ENCODE measurements around the gene JSRP1. TPM values are rescaled to one million over a fixed set of nuclear protein-coding genes. Genes with fewer than 3 reads are reported as not detected.

The JSRP1 gene
- total RNA-seq, 2 experiments from 2014 or later, result 1.0 TPM

DNA sequence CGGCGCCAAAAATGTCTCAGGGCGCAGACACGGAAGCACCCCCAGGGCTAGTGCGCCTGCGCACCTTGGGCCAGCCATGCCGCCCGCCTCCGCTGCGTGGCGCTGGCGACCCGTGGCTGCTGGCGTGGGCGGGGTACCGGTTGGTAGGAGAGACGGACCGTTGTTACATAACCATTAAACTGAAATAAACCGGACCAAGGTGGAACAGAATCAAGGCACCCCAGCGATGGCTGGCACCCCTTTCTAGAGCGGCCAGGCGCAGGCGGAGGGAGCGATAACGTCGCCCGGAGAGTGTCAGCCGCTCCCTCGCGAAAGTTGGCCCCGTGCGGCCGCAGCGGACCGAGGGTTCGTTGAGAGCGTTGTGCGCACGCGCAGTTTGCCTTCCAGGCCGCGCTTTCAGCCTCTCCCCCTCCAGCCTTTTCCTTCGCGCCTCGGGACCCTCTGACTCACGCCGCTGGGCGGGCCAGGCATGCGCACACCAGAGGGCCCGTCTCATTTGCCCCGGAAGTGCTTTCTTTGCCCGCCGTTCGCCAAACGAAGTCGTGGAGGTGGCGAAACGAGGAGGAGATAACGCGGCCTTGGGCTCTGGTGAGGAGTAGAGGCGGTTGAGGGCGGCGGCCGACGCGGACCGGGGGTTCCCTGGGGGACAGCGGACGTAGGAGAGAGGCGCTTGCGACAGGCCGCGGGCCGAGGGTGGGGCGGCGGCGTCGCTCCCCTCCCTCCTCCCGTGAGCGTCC, 19.7 kb downstream of the JSRP1 start, which contains the start of the genes PLEKHJ1 and SF3A2:
TSS of gene PLEKHJ1 (minus strand) at position 16 of the 737 bp plus-strand sequence. CDS start 81 bp downstream, outside the sequence.
TSS of gene SF3A2 (plus strand) at position 511 of the 737 bp plus-strand sequence. CDS start 6,595 bp downstream, outside the sequence.
- Mint-ChIP-seq H3K27ac (peak within 1 kb of the TSS; percentile 99), H3K36me3 (ENCODE audit: low read depth) (peaks cover 62% of the 10 kb centered on the region), H3K4me1 (ENCODE audit: low read depth) (peaks cover 54% of the 10 kb centered on the region), H3K27me3 (no peaks in the 10 kb centered on the region), H3K9me3 (no peaks in the 10 kb centered on the region), H3K4me3 (peak within 1 kb of the TSS; percentile 92)
- intact Hi-C loops (cut with micrococcal nuclease), result loop anchor here (10.0 kb wide), 1 partner anchor 62 kb away; no protein-coding TSS in a partner anchor
- CTCF ChIA-PET, result interaction anchor here (0.7 to 3.3 kb wide), 10 partner anchors 15 to 91 kb away, joined by 3 to 23 read pairs (median 4); partner anchors contain the start of genes AP3D1, LSM7 and SPPL2B
- peak; percentile 98 for DNase-seq
- peak; percentile 88 for ATAC-seq
- TF ChIP-seq, protein P1, sequence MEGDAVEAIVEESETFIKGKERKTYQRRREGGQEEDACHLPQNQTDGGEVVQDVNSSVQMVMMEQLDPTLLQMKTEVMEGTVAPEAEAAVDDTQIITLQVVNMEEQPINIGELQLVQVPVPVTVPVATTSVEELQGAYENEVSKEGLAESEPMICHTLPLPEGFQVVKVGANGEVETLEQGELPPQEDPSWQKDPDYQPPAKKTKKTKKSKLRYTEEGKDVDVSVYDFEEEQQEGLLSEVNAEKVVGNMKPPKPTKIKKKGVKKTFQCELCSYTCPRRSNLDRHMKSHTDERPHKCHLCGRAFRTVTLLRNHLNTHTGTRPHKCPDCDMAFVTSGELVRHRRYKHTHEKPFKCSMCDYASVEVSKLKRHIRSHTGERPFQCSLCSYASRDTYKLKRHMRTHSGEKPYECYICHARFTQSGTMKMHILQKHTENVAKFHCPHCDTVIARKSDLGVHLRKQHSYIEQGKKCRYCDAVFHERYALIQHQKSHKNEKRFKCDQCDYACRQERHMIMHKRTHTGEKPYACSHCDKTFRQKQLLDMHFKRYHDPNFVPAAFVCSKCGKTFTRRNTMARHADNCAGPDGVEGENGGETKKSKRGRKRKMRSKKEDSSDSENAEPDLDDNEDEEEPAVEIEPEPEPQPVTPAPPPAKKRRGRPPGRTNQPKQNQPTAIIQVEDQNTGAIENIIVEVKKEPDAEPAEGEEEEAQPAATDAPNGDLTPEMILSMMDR (IDR thresholded peaks at IDR 0.05), result peak; percentile 98
- POLR2A ChIA-PET, result interaction anchor here (0.6 to 10.4 kb wide), 14 partner anchors 10 to 360 kb away, joined by 3 to 202 read pairs (median 4); partner anchors contain the start of genes AMH and JSRP1

DNA sequence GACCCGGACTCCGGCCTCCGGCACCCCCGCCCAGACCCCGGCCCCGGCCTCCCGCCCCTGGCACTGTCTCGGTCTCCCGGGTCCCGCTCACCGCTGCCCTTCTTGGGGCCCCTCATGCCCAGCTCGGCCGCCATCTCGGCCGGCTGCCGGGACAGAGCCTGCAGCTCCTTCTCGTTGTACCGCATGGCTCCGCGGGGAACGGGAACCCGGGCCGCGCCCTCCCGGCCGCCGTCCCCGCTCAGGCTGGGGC, 20.2 kb downstream of the JSRP1 start:
- peak overlapping the region; percentile 99 for H3K27ac Mint-ChIP-seq
- no peak for ATAC-seq
- peaks cover 60% of the 10 kb centered on the region for H3K36me3 Mint-ChIP-seq (ENCODE audit: low read depth)
- no peaks in the 10 kb centered on the region for H3K9me3 Mint-ChIP-seq
- peaks cover 49% of the 10 kb centered on the region for H3K4me1 Mint-ChIP-seq (ENCODE audit: low read depth)
- no peaks in the 10 kb centered on the region for H3K27me3 Mint-ChIP-seq
- peak overlapping the region; percentile 92 for H3K4me3 Mint-ChIP-seq
- TF ChIP-seq, protein P1 (IDR thresholded peaks at IDR 0.05), result no peak
- no peak for DNase-seq
- CTCF ChIA-PET, result interaction anchor here (0.7 to 2.0 kb wide), 9 partner anchors 14 to 92 kb away, joined by 3 to 7 read pairs (median 4); partner anchors contain the start of genes LSM7 and SPPL2B
- intact Hi-C loops (cut with micrococcal nuclease), result loop anchor here (10.0 kb wide), 1 partner anchor 61 kb away; no protein-coding TSS in a partner anchor
- POLR2A ChIA-PET, result interaction anchor here (0.6 to 1.4 kb wide), 16 partner anchors 9 to 195 kb away, joined by 3 to 8 read pairs (median 3); no protein-coding TSS in a partner anchor

DNA sequence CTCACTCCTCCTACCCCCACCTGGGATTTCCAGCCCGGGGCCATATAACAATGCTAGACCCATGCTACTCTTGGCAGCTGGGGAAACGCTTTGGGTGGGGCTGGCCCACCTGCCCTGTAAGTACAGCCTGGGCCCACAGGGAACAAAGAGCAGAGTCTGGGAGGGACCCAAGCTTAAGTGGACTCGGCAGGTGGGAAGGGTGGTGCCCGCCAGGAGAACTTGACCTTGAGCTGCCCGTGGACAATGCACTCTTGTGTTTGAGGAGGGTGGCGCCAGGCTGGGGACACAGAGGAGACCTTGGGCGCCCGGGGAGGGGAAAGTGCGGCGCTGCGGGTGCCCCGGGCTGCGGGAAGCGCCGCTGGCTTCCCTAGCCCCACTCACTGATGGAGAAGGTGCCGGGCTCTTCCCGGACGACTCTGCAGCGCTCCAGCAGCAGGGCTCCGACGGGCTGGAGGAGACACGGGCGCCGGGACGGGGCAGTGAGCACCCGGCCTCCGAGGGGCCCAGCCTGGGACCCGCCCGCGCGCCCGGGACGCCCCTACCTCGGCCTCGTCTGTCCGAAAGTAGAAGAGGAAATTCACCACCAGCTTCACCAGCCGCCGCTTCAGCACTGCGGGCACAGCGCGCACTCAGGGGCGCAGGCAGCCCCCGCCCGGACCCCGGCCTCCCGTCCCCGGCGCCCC, 20.7 kb downstream of the JSRP1 start:
- H3K9me3 Mint-ChIP-seq, result no peaks in the 10 kb centered on the region
- DNase-seq (peak; percentile 35), ATAC-seq (no peak)
- H3K27me3 Mint-ChIP-seq, result no peaks in the 10 kb centered on the region
- CTCF ChIA-PET, result interaction anchor here (0.7 to 2.0 kb wide), 10 partner anchors 14 to 92 kb away, joined by 3 to 7 read pairs (median 4); partner anchors contain the start of genes LSM7 and SPPL2B
- peak overlapping the region; percentile 85 for H3K27ac Mint-ChIP-seq
- intact Hi-C loops (cut with micrococcal nuclease), result loop anchor here (10.0 kb wide), 1 partner anchor 61 kb away; no protein-coding TSS in a partner anchor
- H3K36me3 Mint-ChIP-seq (ENCODE audit: low read depth), result peaks cover 56% of the 10 kb centered on the region
- peaks cover 44% of the 10 kb centered on the region for H3K4me1 Mint-ChIP-seq (ENCODE audit: low read depth)
- H3K4me3 Mint-ChIP-seq, result peak overlapping the region; percentile 92
- POLR2A ChIA-PET, result interaction anchor here (0.6 to 1.7 kb wide), 18 partner anchors 9 to 195 kb away, joined by 3 to 8 read pairs (median 3); no protein-coding TSS in a partner anchor
- TF ChIP-seq, protein P1 (IDR thresholded peaks at IDR 0.05), result no peak

DNA sequence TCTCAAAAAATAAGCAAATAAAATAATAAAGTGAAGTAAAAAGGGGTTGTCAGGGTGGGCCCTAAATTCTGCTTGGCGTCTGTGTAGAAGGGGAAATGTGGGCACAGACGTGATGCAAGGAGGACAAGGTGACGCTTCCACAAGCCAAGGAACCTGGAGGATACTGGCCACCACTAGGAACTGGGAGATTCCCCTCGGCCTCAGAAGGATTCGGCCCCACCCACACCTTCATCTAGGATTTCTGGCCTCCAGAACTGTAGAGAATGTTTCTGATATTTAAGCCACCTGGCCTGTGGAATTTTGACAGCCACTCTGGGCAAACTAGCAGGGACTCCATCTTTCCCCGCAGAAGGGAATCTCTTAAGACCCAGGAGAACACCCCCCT, 21.2 kb downstream of the JSRP1 start:
- no peak for DNase-seq
- intact Hi-C loops (cut with micrococcal nuclease), result loop anchor here (10.0 kb wide), 1 partner anchor 60 kb away; no protein-coding TSS in a partner anchor
- Mint-ChIP-seq H3K4me3 (peak overlapping the region; percentile 92), H3K4me1 (ENCODE audit: low read depth) (peaks cover 40% of the 10 kb centered on the region), H3K36me3 (ENCODE audit: low read depth) (peaks cover 53% of the 10 kb centered on the region), H3K27me3 (no peaks in the 10 kb centered on the region), H3K9me3 (no peaks in the 10 kb centered on the region), H3K27ac (peak overlapping the region; percentile 85)
- ATAC-seq, result no peak
- CTCF ChIA-PET, result interaction anchor here (1.0 to 2.0 kb wide), 5 partner anchors 16 to 79 kb away, joined by 3 to 7 read pairs (median 5); no protein-coding TSS in a partner anchor
- POLR2A ChIA-PET, result interaction anchor here (0.8 to 1.7 kb wide), 11 partner anchors 8 to 196 kb away, joined by 3 to 8 read pairs (median 3); no protein-coding TSS in a partner anchor
- TF ChIP-seq, protein P1 (IDR thresholded peaks at IDR 0.05), result no peak
